Measurements from ENCODE around the gene SEM1.

GRCh38 chr7:96747418-96747940 is 37.8 kb upstream of the SEM1 start:
- TF ChIP-seq MXI1 (IDR thresholded peaks at IDR 0.05; ENCODE audit: borderline replicate concordance, low read depth, low read length) (no peak), RFX5 (IDR thresholded peaks at IDR 0.05; ENCODE audit: low read depth, low read length) (no peak), POLR2A (IDR thresholded peaks at IDR 0.05; ENCODE audit: low read depth, low read length) (no peak)
- TF ChIP-seq, protein P1, sequence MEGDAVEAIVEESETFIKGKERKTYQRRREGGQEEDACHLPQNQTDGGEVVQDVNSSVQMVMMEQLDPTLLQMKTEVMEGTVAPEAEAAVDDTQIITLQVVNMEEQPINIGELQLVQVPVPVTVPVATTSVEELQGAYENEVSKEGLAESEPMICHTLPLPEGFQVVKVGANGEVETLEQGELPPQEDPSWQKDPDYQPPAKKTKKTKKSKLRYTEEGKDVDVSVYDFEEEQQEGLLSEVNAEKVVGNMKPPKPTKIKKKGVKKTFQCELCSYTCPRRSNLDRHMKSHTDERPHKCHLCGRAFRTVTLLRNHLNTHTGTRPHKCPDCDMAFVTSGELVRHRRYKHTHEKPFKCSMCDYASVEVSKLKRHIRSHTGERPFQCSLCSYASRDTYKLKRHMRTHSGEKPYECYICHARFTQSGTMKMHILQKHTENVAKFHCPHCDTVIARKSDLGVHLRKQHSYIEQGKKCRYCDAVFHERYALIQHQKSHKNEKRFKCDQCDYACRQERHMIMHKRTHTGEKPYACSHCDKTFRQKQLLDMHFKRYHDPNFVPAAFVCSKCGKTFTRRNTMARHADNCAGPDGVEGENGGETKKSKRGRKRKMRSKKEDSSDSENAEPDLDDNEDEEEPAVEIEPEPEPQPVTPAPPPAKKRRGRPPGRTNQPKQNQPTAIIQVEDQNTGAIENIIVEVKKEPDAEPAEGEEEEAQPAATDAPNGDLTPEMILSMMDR (conservative IDR thresholded peaks at IDR 0.05; ENCODE audit: low read depth, low read length), result no peak
